Prostate gland (tissue), 2 donors: ENCODE data around the gene METTL27. TPM values are rescaled to one million over a fixed set of nuclear protein-coding genes. Genes with fewer than 3 reads are reported as not detected.

Experiments
- DNase-seq: peaks from one replicate; pipeline ENCODE4 v3.0.0-alpha.2; 2019; ENCODE audit warnings: low spot score
- H3K27ac ChIP-seq, 2 donors: fragments of 200-600 bp; sonication (generic); 2 replicates each; pipeline ENCODE4 v1.5.1; 2017 to 2019
- H3K27me3 ChIP-seq: fragments of 200-600 bp; sonication (generic); replicated peaks from 2 replicates; pipeline ENCODE4 v1.5.1; 2019; ENCODE audit not compliant: insufficient read depth
- H3K36me3 ChIP-seq, 2 donors: fragments of 200-600 bp; sonication (generic); 1 replicate in 1 of 2; 2 replicates in 1 of 2; pipeline versions ENCODE4 v1.5.1 to v1.8.1; 2017 to 2019
- H3K4me1 ChIP-seq: fragments of 200-600 bp; sonication (generic); replicated peaks from 2 replicates; pipeline ENCODE4 v1.5.1; 2019
- H3K4me3 ChIP-seq, 2 donors: fragments of 200-600 bp; sonication (generic); 2 replicates each; pipeline ENCODE4 v1.5.1; 2017 to 2019
- H3K9me3 ChIP-seq: fragments of 200-600 bp; sonication (generic); 2 replicates; pipeline ENCODE4 v1.5.1; 2017
- CTCF ChIP-seq, 4 experiments: fragments of 200-600 bp in 2 of 4; fragments of 450-650 bp in 2 of 4; sonication (generic) in 2 of 4; IDR thresholded peaks; 1 replicate in 3 of 4; 2 replicates in 1 of 4; pipeline ENCODE4 v1.5.1; 2016 to 2019; ENCODE audit warnings: antibody characterized with exemption in 4 of 4, mild to moderate bottlenecking in 2 of 4, moderate library complexity in 2 of 4
- POLR2A ChIP-seq: fragments of 450-650 bp; IDR thresholded peaks from one replicate; pipeline ENCODE4 v1.6.1; 2016; ENCODE audit warnings: antibody characterized with exemption, mild to moderate bottlenecking
- POLR2AphosphoS5 ChIP-seq: sonication (generic); formaldehyde crosslinking; IDR thresholded peaks from one replicate; pipeline ENCODE4 v1.6.1; 2017; ENCODE audit warnings: antibody characterized with exemption
- WGBS: methylation state at CpG from one replicate; pipeline ENCODE4 v1.1.5; 2018; 5-methylcytosine and 5-hydroxymethylcytosine counted together
- intact Hi-C: fragments of 100-400 bp; cut with DNase I; formaldehyde crosslinking; loops from one replicate; pipeline ENCODE4 v1.14.2; 2022
- total RNA-seq, 2 donors: library from RNA; depleted of rRNA; stranded (reverse); fragments of >200 nt; gene quantifications; one replicate each; pipeline ENCODE4 v1.1.0, GENCODE V29; 2016

Gene METTL27
- total RNA-seq, 2 donors from 2014 or later = 5.9 to 19.8 TPM

- no peak for DNase-seq
- WGBS = 90% methylated on average over 12 of the region's 12 CpGs
- H3K27me3 ChIP-seq = no peaks in the 10 kb centered on the region
- intact Hi-C loops = loop anchor here (10.0 kb wide), 1 partner anchor 343 kb away; no protein-coding TSS in a partner anchor
- no peak overlapping the region for H3K27ac ChIP-seq
- no peaks in the 10 kb centered on the region for H3K9me3 ChIP-seq
- no peak overlapping the region for H3K4me3 ChIP-seq
- H3K36me3 ChIP-seq = no peaks in the 10 kb centered on the region
- TF ChIP-seq POLR2A (no peak), CTCF (IDR thresholded peaks at IDR 0.05) (no peak), POLR2AphosphoS5 (no peak)
- no peaks in the 10 kb centered on the region for H3K4me1 ChIP-seq
Observed at GRCh38 chr7:73861305-73861704, 19.0 kb upstream of the METTL27 start.

DNA sequence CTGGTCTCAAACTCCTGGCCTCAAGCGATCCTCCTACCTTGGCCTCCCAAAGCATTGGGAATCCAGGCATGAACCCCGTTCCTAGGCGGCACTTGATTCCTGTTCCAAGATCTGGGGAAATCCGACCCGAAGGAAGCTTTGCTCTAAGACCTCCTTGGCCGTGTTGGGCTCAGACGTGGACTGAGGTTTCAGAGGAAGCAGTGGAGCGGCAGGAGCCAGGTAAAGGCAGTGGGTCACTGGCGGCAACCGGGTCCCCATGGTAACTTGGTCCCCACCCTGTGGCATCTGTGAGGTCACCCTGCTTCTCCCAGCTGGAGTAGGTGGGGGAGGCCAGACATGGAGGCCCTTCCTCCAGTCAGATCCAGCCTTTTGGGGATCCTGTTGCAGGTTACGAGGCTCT, 18.5 kb upstream of the METTL27 start, which contains the start of gene TMEM270:
TMEM270 (plus strand) TSS at position 301 of the 400 bp plus-strand sequence; CDS start at position 337, 36 bp downstream.
- no peaks in the 10 kb centered on the region for H3K4me1 ChIP-seq
- WGBS = 93% methylated on average over 10 of the region's 11 CpGs
- H3K9me3 ChIP-seq = no peaks in the 10 kb centered on the region
- no peak within 1 kb of the TSS for H3K4me3 ChIP-seq
- H3K27me3 ChIP-seq = no peaks in the 10 kb centered on the region
- no peak within 1 kb of the TSS for H3K27ac ChIP-seq
- intact Hi-C loops = loop anchor here (10.0 kb wide), 1 partner anchor 344 kb away; no protein-coding TSS in a partner anchor
- no peak for DNase-seq
- no peaks in the 10 kb centered on the region for H3K36me3 ChIP-seq
- no peak for TF ChIP-seq CTCF (IDR thresholded peaks at IDR 0.05)
- TF ChIP-seq POLR2AphosphoS5 = no peak
- TF ChIP-seq POLR2A = no peak

DNA sequence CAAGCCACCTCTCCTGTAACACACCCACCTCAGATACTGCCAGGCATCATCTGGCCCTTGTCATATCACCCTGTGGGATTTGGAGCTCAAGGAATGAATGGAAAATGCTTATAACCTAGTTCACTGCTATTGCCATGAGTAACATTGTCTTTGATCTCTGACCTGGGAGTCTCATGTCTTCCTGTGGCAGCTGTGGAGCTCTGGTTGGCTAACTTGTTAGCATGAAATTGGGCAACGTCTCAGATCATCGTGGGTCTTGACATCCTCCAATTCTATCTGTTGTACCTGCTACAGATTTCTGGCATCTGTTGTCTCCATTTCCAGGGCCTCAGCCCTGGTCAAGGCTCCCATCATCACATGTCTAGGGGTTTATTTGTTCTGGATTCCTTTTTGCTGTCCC, 16.5 kb upstream of the METTL27 start:
- H3K4me3 ChIP-seq = no peak overlapping the region
- H3K4me1 ChIP-seq = no peaks in the 10 kb centered on the region
- no peak for TF ChIP-seq POLR2AphosphoS5
- TF ChIP-seq POLR2A = no peak
- TF ChIP-seq CTCF (IDR thresholded peaks at IDR 0.05) = no peak
- no peaks in the 10 kb centered on the region for H3K27me3 ChIP-seq
- H3K36me3 ChIP-seq = no peaks in the 10 kb centered on the region
- WGBS = 78% methylated on average over 2 of the region's 2 CpGs
- no peak for DNase-seq
- no peaks in the 10 kb centered on the region for H3K9me3 ChIP-seq
- intact Hi-C loops = loop anchor here (10.0 kb wide), 1 partner anchor 254 kb away; no protein-coding TSS in a partner anchor
- no peak overlapping the region for H3K27ac ChIP-seq

DNA sequence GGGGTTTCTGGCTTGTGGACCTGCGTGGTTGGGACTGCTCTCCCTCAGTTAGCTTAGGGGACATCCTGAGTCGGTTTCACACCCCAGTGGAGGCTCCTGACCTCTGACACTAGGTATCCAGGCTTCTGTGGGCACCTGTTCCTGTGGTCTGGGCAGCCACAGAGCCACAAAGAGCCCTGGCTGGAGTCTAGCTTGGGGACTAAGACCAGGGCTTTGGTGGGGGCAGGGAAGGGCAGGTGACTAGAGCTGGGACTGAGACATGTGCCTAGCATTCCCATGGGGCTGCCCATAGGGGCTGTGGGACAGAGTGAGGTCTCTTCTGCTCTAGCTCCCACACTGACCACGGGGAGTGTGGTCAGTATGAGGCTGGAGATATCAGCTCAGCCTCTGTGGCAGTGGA, 14.6 kb upstream of the METTL27 start:
- no peak for TF ChIP-seq POLR2AphosphoS5
- no peak for TF ChIP-seq POLR2A
- no peak for TF ChIP-seq CTCF (IDR thresholded peaks at IDR 0.05)

GRCh38 chr7:73852500-73852899, 10.2 kb upstream of the METTL27 start:
- H3K27me3 ChIP-seq = no peaks in the 10 kb centered on the region
- no peak for DNase-seq
- TF ChIP-seq POLR2AphosphoS5 = no peak
- TF ChIP-seq POLR2A = no peak
- no peak for TF ChIP-seq CTCF (IDR thresholded peaks at IDR 0.05)
- H3K4me1 ChIP-seq = no peaks in the 10 kb centered on the region
- intact Hi-C loops = loop anchor here (5.0 to 10.0 kb wide), 2 partner anchors 110 to 248 kb away; no protein-coding TSS in a partner anchor
- no peak overlapping the region for H3K27ac ChIP-seq
- no peak overlapping the region for H3K4me3 ChIP-seq
- 70% methylated on average over 5 of the region's 5 CpGs for WGBS
- no peaks in the 10 kb centered on the region for H3K9me3 ChIP-seq
- H3K36me3 ChIP-seq = no peaks in the 10 kb centered on the region

More for the DNA sequence above, 14.6 kb upstream of the METTL27 start:
- WGBS = 51% methylated on average over 3 of the region's 3 CpGs
- intact Hi-C loops = loop anchor here (10.0 kb wide), 1 partner anchor 252 kb away; no protein-coding TSS in a partner anchor
- no peak overlapping the region for H3K27ac ChIP-seq
- no peaks in the 10 kb centered on the region for H3K9me3 ChIP-seq
- DNase-seq = no peak
- no peaks in the 10 kb centered on the region for H3K4me1 ChIP-seq
- no peaks in the 10 kb centered on the region for H3K36me3 ChIP-seq
- no peaks in the 10 kb centered on the region for H3K27me3 ChIP-seq
- H3K4me3 ChIP-seq = no peak overlapping the region
